GM21367 (cell line): ENCODE measurements around the gene LAMC2.

Experiments
- ATAC-seq: cut with Tn5 transposase; IDR thresholded peaks from one replicate; pipeline ENCODE4 v1.9.1; 2021; ENCODE audit not compliant: unreplicated experiment

The LAMC2 gene

GRCh38 chr1:183283286-183283685 is 97.2 kb downstream of the LAMC2 start:
- ATAC-seq = no peak

GRCh38 chr1:183284086-183284485 is 98.0 kb downstream of the LAMC2 start:
- ATAC-seq = no peak

- ATAC-seq = no peak
Observed at GRCh38 chr1:183285256-183285655, 99.2 kb downstream of the LAMC2 start.

- no peak for ATAC-seq
Observed at GRCh38 chr1:183285746-183286145, 99.7 kb downstream of the LAMC2 start.

- ATAC-seq = no peak
Observed at GRCh38 chr1:183287191-183287675, 101.2 kb downstream of the LAMC2 start.

GRCh38 chr1:183288583-183288982 is 102.5 kb downstream of the LAMC2 start:
- no peak for ATAC-seq

GRCh38 chr1:183289051-183289496 is 103.0 kb downstream of the LAMC2 start:
- ATAC-seq = no peak

GRCh38 chr1:183290628-183291027 is 104.6 kb downstream of the LAMC2 start:
- no peak for ATAC-seq

GRCh38 chr1:183291216-183291762 is 105.2 kb downstream of the LAMC2 start:
- no peak for ATAC-seq

GRCh38 chr1:183291802-183292514 is 105.9 kb downstream of the LAMC2 start:
- ATAC-seq = no peak

GRCh38 chr1:183293241-183293640 is 107.2 kb downstream of the LAMC2 start:
- ATAC-seq = no peak

- ATAC-seq = no peak
Observed at GRCh38 chr1:183293876-183294275, 107.8 kb downstream of the LAMC2 start.
